Ishikawa (cell line): ENCODE data around the gene SENP5.

Experiments used
- CEBPB ChIP-seq: IDR thresholded peaks from 2 replicates; pipeline ENCODE4 v1.6.1; 2012
- CREB1 ChIP-seq: IDR thresholded peaks from 2 replicates; pipeline ENCODE4 v1.6.1; 2012; ENCODE audit warnings: low read depth
- EGR1 ChIP-seq: IDR thresholded peaks from 2 replicates; pipeline ENCODE4 v1.6.1; 2012
- EP300 ChIP-seq: IDR thresholded peaks from 2 replicates; pipeline ENCODE4 v1.6.1; 2012; ENCODE audit warnings: borderline replicate concordance
- FOXM1 ChIP-seq: IDR thresholded peaks from 2 replicates; pipeline ENCODE4 v1.6.1; 2012; ENCODE audit warnings: low read depth, borderline replicate concordance
- MAX ChIP-seq: IDR thresholded peaks from 2 replicates; pipeline ENCODE4 v1.6.1; 2012
- NFIC ChIP-seq: IDR thresholded peaks from 2 replicates; pipeline ENCODE4 v1.6.1; 2012
- RAD21 ChIP-seq: IDR thresholded peaks from 2 replicates; pipeline ENCODE4 v1.6.1; 2012; ENCODE audit warnings: low read depth
- REST ChIP-seq: IDR thresholded peaks from 2 replicates; pipeline ENCODE4 v1.6.1; 2012; ENCODE audit warnings: low read depth, mild to moderate bottlenecking
- TAF1 ChIP-seq: IDR thresholded peaks from 2 replicates; pipeline ENCODE4 v1.6.1; 2012; ENCODE audit warnings: low read depth, mild to moderate bottlenecking
- TCF12 ChIP-seq: IDR thresholded peaks from 2 replicates; pipeline ENCODE4 v1.6.1; 2012; ENCODE audit warnings: low read depth
- TEAD4 ChIP-seq: IDR thresholded peaks from 2 replicates; pipeline ENCODE4 v1.6.1; 2012
- YY1 ChIP-seq: IDR thresholded peaks from 2 replicates; pipeline ENCODE4 v1.6.1; 2012; ENCODE audit warnings: low read depth
- ZBTB7A ChIP-seq: IDR thresholded peaks from 2 replicates; pipeline ENCODE4 v1.6.1; 2012; ENCODE audit warnings: low read depth

- TF ChIP-seq RAD21 (no peak), EGR1 (no peak), MAX (no peak), EP300 (no peak), FOXM1 (no peak), CEBPB (no peak), YY1 (no peak), NFIC (no peak), REST (no peak), CREB1 (no peak), ZBTB7A (no peak), TAF1 (no peak), TCF12 (no peak), TEAD4 (no peak)
Observed at GRCh38 chr3:196981657-196982056, 113.9 kb downstream of the SENP5 start.
